H1 (cell line): ENCODE results near the gene SVIL. TPM values are rescaled to one million over a fixed set of nuclear protein-coding genes. Genes with fewer than 3 reads are reported as not detected.
A peak's percentile ranks its signal among the peaks of the same experiment; 100 is the strongest.

Source experiments
- CTCF ChIA-PET: fragments of 300-600 bp; sonication (Branson Sonifier 250); formaldehyde crosslinking; loops from one replicate; lab custom pipeline; 2021; ENCODE audit not compliant: partially characterized antibody; lab: Charles Lee
- POLR2A ChIA-PET: fragments of 300-600 bp; sonication (Branson Sonifier 250); formaldehyde crosslinking; loops from one replicate; lab custom pipeline; 2021; ENCODE audit warnings: inconsistent platforms; ENCODE audit not compliant: partially characterized antibody; lab: Charles Lee
- DNase-seq, 2 experiments: peaks; one replicate each; pipeline versions ENCODE4 v3.0.0 to v3.0.0-alpha.2; 2010 to 2022; ENCODE audit warnings: low spot score in 2 of 2, low read depth in 1 of 2, mixed read lengths in 1 of 2
- FAIRE-seq: peaks from 2 replicates; lab custom pipeline; 2011; peaks lifted over from hg19 to GRCh38; lab: Jason Lieb, UNC
- H2AFZ ChIP-seq: 2 replicates; pipeline ENCODE4 v1.8.1; 2012; ENCODE audit warnings: low read length, inconsistent platforms
- H2AK5ac ChIP-seq: 2 replicates; pipeline ENCODE4 v1.6.1; 2013; ENCODE audit warnings: low read depth, low read length
- H2BK120ac ChIP-seq: replicated peaks from 2 replicates; pipeline ENCODE3; 2013; ENCODE audit warnings: low read depth, low read length, inconsistent platforms
- H2BK12ac ChIP-seq: 2 replicates; pipeline ENCODE4 v1.6.1; 2013; ENCODE audit warnings: low read depth, low read length
- H2BK15ac ChIP-seq: 2 replicates; pipeline ENCODE4 v1.6.1; 2013; ENCODE audit warnings: low read length
- H2BK20ac ChIP-seq: 2 replicates; pipeline ENCODE4 v1.6.1; 2013; ENCODE audit warnings: low read length
- H2BK5ac ChIP-seq: 2 replicates; pipeline ENCODE4 v1.6.1; 2013; ENCODE audit warnings: low read depth, low read length
- H3K14ac ChIP-seq: 2 replicates; pipeline ENCODE4 v1.6.1; 2013; ENCODE audit warnings: inconsistent platforms; ENCODE audit not compliant: insufficient read length
- H3K18ac ChIP-seq: 2 replicates; pipeline ENCODE4 v1.6.1; 2013; ENCODE audit warnings: low read length; ENCODE audit errors: extremely low read depth
- H3K23ac ChIP-seq: 2 replicates; pipeline ENCODE4 v1.6.1; 2013; ENCODE audit warnings: inconsistent platforms; ENCODE audit not compliant: insufficient read length
- H3K23me2 ChIP-seq: 2 replicates; pipeline ENCODE4 v1.6.1; 2013; ENCODE audit warnings: low read depth, low read length
- H3K27ac ChIP-seq: 2 replicates; pipeline ENCODE4 v1.6.1; 2011; ENCODE audit warnings: low read depth, low read length, inconsistent platforms
- H3K27me3 ChIP-seq, 4 experiments: replicated peaks in 1 of 4; 1 replicate in 1 of 4; 2 replicates in 3 of 4; pipeline versions ENCODE4 v1.6.1 to v1.8.1; 2011 to 2013; ENCODE audit warnings: low read length in 3 of 4, mild to moderate bottlenecking in 3 of 4, inconsistent platforms in 2 of 4, mixed read lengths in 2 of 4, moderate library complexity in 1 of 4; ENCODE audit not compliant: control insufficient read depth in 3 of 4, insufficient read depth in 3 of 4; ENCODE audit errors: extremely low read depth in 1 of 4
- H3K36me3 ChIP-seq, 4 experiments: 2 replicates each; pipeline versions ENCODE4 v1.6.1 to v1.8.1; 2011 to 2013; ENCODE audit warnings: mild to moderate bottlenecking in 4 of 4, low read length in 3 of 4, moderate library complexity in 2 of 4, control low read depth in 1 of 4, inconsistent platforms in 1 of 4; ENCODE audit not compliant: insufficient read depth in 4 of 4, control insufficient read depth in 2 of 4
- H3K4ac ChIP-seq: replicated peaks from 2 replicates; pipeline ENCODE3; 2013; ENCODE audit warnings: low read length, low read depth, mixed read lengths, inconsistent platforms; ENCODE audit not compliant: insufficient read length
- H3K4me1 ChIP-seq, 4 experiments: replicated peaks in 1 of 4; 1 replicate in 1 of 4; 2 replicates in 3 of 4; pipeline versions ENCODE4 v1.6.1 to v1.8.1; 2011 to 2013; ENCODE audit warnings: low read length in 3 of 4, inconsistent platforms in 2 of 4, mixed read lengths in 1 of 4; ENCODE audit not compliant: insufficient read depth in 4 of 4, control insufficient read depth in 3 of 4
- H3K4me2 ChIP-seq, 2 experiments: 2 replicates each; pipeline versions ENCODE4 v1.6.1 to v1.8.1; 2011 to 2013; ENCODE audit warnings: low read depth in 2 of 2, low read length in 2 of 2, control low read depth in 1 of 2, inconsistent platforms in 1 of 2, mild to moderate bottlenecking in 1 of 2; ENCODE audit not compliant: insufficient read depth in 1 of 2
- H3K4me3 ChIP-seq, 4 experiments: fragments of 200-600, 300-600 bp in 1 of 4; sonication (generic), shearing (Covaris generic), sonication (Bioruptor Twin) in 1 of 4; 2 replicates each; pipeline versions ENCODE4 v1.5.1 to v1.8.1; 2011 to 2016; ENCODE audit warnings: low read length in 4 of 4, low read depth in 3 of 4, control low read depth in 2 of 4, inconsistent platforms in 2 of 4, mild to moderate bottlenecking in 2 of 4, mixed read lengths in 1 of 4, moderate library complexity in 1 of 4; ENCODE audit not compliant: insufficient read depth in 2 of 4; ENCODE audit errors: extremely low read depth in 1 of 4
- H3K56ac ChIP-seq: replicated peaks from 2 replicates; pipeline ENCODE3; 2013; ENCODE audit warnings: low read depth, mild to moderate bottlenecking, mixed read lengths, low read length, inconsistent platforms; ENCODE audit not compliant: insufficient read length
- H3K79me1 ChIP-seq: 2 replicates; pipeline ENCODE4 v1.6.1; 2013; ENCODE audit warnings: low read depth, low read length, control low read depth
- H3K79me2 ChIP-seq, 2 experiments: 2 replicates each; pipeline versions ENCODE4 v1.6.1 to v1.8.1; 2012 to 2013; ENCODE audit warnings: low read length in 2 of 2, mild to moderate bottlenecking in 2 of 2, inconsistent platforms in 1 of 2; ENCODE audit not compliant: insufficient read depth in 2 of 2, control insufficient read depth in 1 of 2
- H3K9ac ChIP-seq, 4 experiments: replicated peaks in 1 of 4; 1 replicate in 1 of 4; 2 replicates in 3 of 4; pipeline versions ENCODE4 v1.6.1 to v1.8.1; 2011 to 2013; ENCODE audit warnings: low read depth in 3 of 4, low read length in 3 of 4, control low read depth in 2 of 4, mild to moderate bottlenecking in 2 of 4, moderate library complexity in 2 of 4, inconsistent platforms in 1 of 4; ENCODE audit errors: extremely low read depth in 1 of 4
- H3K9me3 ChIP-seq, 2 experiments: 2 replicates each; pipeline versions ENCODE4 v1.6.1 to v1.8.1; 2012 to 2013; ENCODE audit warnings: mild to moderate bottlenecking in 2 of 2, moderate library complexity in 2 of 2, control low read depth in 1 of 2, inconsistent platforms in 1 of 2, low read depth in 1 of 2, low read length in 1 of 2, mixed read lengths in 1 of 2; ENCODE audit not compliant: insufficient read depth in 2 of 2
- H4K20me1 ChIP-seq, 2 experiments: replicated peaks in 1 of 2; 2 replicates each; pipeline versions ENCODE3 to v1.8.1; 2011 to 2013; ENCODE audit warnings: inconsistent platforms in 2 of 2, low read length in 2 of 2, mild to moderate bottlenecking in 1 of 2; ENCODE audit not compliant: insufficient read depth in 2 of 2, control insufficient read depth in 1 of 2
- H4K5ac ChIP-seq: 2 replicates; pipeline ENCODE4 v1.6.1; 2013; ENCODE audit warnings: low read length, low read depth, mixed read lengths, inconsistent platforms; ENCODE audit not compliant: insufficient read length
- H4K8ac ChIP-seq: 2 replicates; pipeline ENCODE4 v1.8.0; 2013; ENCODE audit warnings: mild to moderate bottlenecking, moderate library complexity, low read length, inconsistent platforms; ENCODE audit not compliant: insufficient read depth; ENCODE audit errors: extremely low read depth
- H4K91ac ChIP-seq: replicated peaks from 2 replicates; pipeline ENCODE3; 2013; ENCODE audit warnings: low read length, mixed read lengths, inconsistent platforms; ENCODE audit not compliant: insufficient read length
- CTCF ChIP-seq, 3 experiments: IDR thresholded peaks; 1 replicate in 2 of 3; 2 replicates in 1 of 3; pipeline versions ENCODE4 v1.5.1 to v1.6.1; 2011; ENCODE audit warnings: low read length in 3 of 3, mild to moderate bottlenecking in 3 of 3, inconsistent platforms in 2 of 3, low read depth in 1 of 3, moderate library complexity in 1 of 3; ENCODE audit not compliant: insufficient read depth in 1 of 3; ENCODE audit errors: control extremely low read depth in 1 of 3
- EZH2 ChIP-seq: fragments of 200-600 bp; sonication (generic); IDR thresholded peaks from 2 replicates; pipeline ENCODE4 v1.7.1; 2012; ENCODE audit warnings: low read depth, mild to moderate bottlenecking, moderate library complexity, low read length, inconsistent platforms; ENCODE audit not compliant: severe bottlenecking
- RAD21 ChIP-seq, 2 experiments: IDR thresholded peaks in 1 of 2; conservative IDR thresholded peaks in 1 of 2; 2 replicates each; pipeline ENCODE4 v1.6.1; 2011; ENCODE audit warnings: low read depth in 2 of 2, low read length in 2 of 2, improper control_type of control experiment in 1 of 2, inconsistent platforms in 1 of 2, mild to moderate bottlenecking in 1 of 2, moderate library complexity in 1 of 2
- WGBS, 2 experiments: shearing (Covaris generic) in 1 of 2; methylation state at CpG; one replicate each; pipeline versions ENCODE4 v1.1.6 to v1.1.7; 2013 to 2015; ENCODE audit warnings: low lambda C conversion rate in 2 of 2, mixed read lengths in 2 of 2, inconsistent platforms in 1 of 2, low coverage in 1 of 2, missing lambda C conversion rate in 1 of 2; ENCODE audit not compliant: insufficient replicate concordance in 2 of 2, insufficient coverage in 1 of 2, insufficient read length in 1 of 2; ENCODE audit errors: extremely low coverage in 1 of 2, missing lambda C conversion rate in 1 of 2; 5-methylcytosine and 5-hydroxymethylcytosine counted together
- polyA plus RNA-seq, 7 experiments: library from polyadenylated mRNA; depleted of rRNA in 3 of 7; stranded (reverse) in 5 of 7; unstranded in 2 of 7; fragments of >200 nt in 5 of 7; fragments of 200-250 nt in 2 of 7; gene quantifications; 1 replicate in 5 of 7; 2 replicates in 1 of 7; 4 replicates in 1 of 7; pipeline versions ENCODE4 v1.2.1 to v1.2.3, GENCODE V29; 2011 to 2013; ENCODE audit warnings: missing spikeins in 2 of 7, mixed read lengths in 2 of 7
- total RNA-seq: library from RNA; stranded (reverse); fragmentation: NEBNext Ultra II Directional; extraction: Animal tissue kit (Norgen Biotek cat#: 25700); gene quantifications from 2 replicates; pipeline ENCODE4 v1.2.1, GENCODE V29; 2021

Gene SVIL
- total and polyA plus RNA-seq, 2 of the 8 experiments (the other 6 are each of a cell fraction or from before 2014, with no cell fraction given): 4.7 to 15.4 TPM

GRCh38 chr10:29535012-29535777 lies 99.6 kb downstream of the SVIL start:
- Histone ChIP-seq H3K4me1 (peaks cover 1 to 8% (median 7%) of the 10 kb centered on the region in 4 experiments; a peak in 6 of 7 replicates), H3K4me2 (no peak overlapping the region), H3K4ac (no peak overlapping the region), H2AFZ (no peak overlapping the region), H3K36me3 (no peaks in the 10 kb centered on the region), H4K91ac (no peak overlapping the region), H3K27ac (no peak overlapping the region), H3K9me3 (no peaks in the 10 kb centered on the region), H3K9ac (no peak overlapping the region), H3K18ac (no peak overlapping the region), H4K8ac (no peak overlapping the region), H4K20me1 (peaks cover 0 to 4% of the 10 kb centered on the region in 2 experiments), H2BK12ac (no peak overlapping the region), H4K5ac (no peak overlapping the region), H3K79me1 (no peaks in the 10 kb centered on the region), H3K79me2 (no peaks in the 10 kb centered on the region), H2AK5ac (no peak overlapping the region), H3K23me2 (no peaks in the 10 kb centered on the region), H2BK15ac (no peak overlapping the region), H3K56ac (no peak overlapping the region), H3K4me3 (no peak overlapping the region), H2BK20ac (no peak overlapping the region), H2BK5ac (no peak overlapping the region), H2BK120ac (no peak overlapping the region), H3K23ac (no peak overlapping the region), H3K14ac (no peak overlapping the region), H3K27me3 (no peaks in the 10 kb centered on the region)
- ChIA-PET CTCF (interaction anchor here (0.5 to 3.7 kb wide), 42 partner anchors 8 to 532 kb away, joined by 3 to 34 read pairs (median 4); no protein-coding TSS in a partner anchor), POLR2A (no interaction called here)
- peak in 1 of 2 experiments; percentile 87 for DNase-seq
- WGBS, 2 experiments: 76% methylated on average over 11 of the region's 11 CpGs; no CpG with 5 or more reads in 1 of the 2 experiments
- TF ChIP-seq RAD21 (IDR thresholded peaks at IDR 0.05 in 1 of 2, conservative IDR thresholded peaks at IDR 0.05 in 1 of 2; ENCODE audit: low read depth in 2 of 2, low read length in 2 of 2) (peak; percentile 26 to 50; a peak in 3 of 4 replicates), CTCF (IDR thresholded peaks at IDR 0.05; ENCODE audit: control extremely low read depth in 1 of 3, insufficient read depth in 1 of 3, low read depth in 1 of 3, low read length in 3 of 3) (peak; percentile 69 to 85 (median 81)), EZH2 (no peak)
- peak; percentile 82 for FAIRE-seq
